ENCODE results near the gene APOBEC3B.
A peak's percentile ranks its signal among the peaks of the same experiment; 100 is the strongest.

APOBEC3B gene

DNA sequence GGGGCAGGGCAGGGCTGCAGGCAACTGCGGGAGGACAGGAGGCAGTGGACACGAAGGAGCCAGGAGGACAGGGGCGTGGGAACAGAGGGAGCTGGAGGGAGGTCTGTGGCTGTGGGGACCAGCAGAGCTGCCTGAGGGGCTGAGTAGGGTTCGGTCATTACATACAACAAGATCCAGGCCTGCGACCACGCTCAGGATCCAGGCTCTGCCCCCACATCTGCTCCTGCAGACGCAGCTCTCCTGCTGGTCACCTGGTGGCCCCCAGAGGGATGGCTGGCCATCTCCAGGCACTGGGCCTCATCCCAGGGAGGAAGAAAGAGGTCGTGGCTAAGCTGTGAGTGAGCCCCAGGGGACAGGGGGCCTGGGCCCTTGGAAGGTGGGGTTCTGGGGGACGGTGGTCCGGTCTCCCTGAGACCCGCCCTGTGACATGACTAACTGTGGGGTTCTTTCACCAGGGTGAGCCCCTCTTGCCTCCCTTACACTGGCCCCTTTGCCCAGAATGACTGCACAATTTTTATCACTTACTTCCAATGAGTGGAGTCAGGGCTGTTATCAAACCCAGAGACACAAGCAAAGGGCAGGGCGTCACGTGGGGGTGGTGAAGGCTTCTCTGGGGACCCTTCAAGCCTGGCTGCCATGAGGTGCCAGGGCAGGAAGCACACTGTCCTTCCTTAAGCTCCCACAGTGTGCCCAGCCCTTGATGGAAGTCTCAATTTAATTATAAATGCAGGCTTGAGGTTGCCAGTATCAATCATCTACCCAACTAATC is 31.4 kb upstream of the APOBEC3B start:
- Histone ChIP-seq H3K36me3 (ENCODE audit: control insufficient read depth in 1 of 2, insufficient read depth in 2 of 2, low read length in 2 of 2) (no peaks in the 10 kb centered on the region), H3K9ac (ENCODE audit: low read depth in 1 of 2, low read length in 2 of 2) (no peak overlapping the region), H3K27me3 (ENCODE audit: control insufficient read depth in 1 of 2, insufficient read depth in 2 of 2, low read length in 2 of 2) (peaks cover 4 to 6% of the 10 kb centered on the region in 2 donors), H3K4me3 (ENCODE audit: low read depth in 1 of 2, low read length in 2 of 2) (no peak overlapping the region), H3K4me1 (ENCODE audit: control insufficient read depth in 1 of 2, insufficient read depth in 2 of 2, low read length in 2 of 2) (peaks cover 18 to 28% of the 10 kb centered on the region in 2 donors), H3K27ac (ENCODE audit: low read depth, low read length) (no peak overlapping the region), H3K9me3 (ENCODE audit: control insufficient read depth in 1 of 2, low read length in 2 of 2) (no peaks in the 10 kb centered on the region)

DNA sequence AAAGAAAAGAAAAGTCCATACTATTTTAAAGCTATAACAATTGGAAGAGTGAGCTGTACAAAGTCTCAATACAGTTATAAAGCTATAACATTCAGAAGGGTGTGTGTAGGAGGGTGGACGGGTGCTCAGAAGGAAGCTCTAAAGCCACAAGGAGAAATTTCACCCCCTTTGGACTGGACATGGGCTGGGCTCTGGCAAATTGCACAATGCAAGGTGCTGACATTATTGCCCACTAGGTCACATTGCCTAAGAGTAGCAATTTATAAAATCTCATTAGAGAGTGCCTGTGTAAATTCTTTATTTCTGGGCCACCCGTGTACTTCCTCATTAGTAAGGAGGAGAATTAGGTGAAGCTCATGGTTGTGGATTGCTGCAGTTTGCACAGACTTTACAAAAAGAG is 30.4 kb upstream of the APOBEC3B start:
- H3K27ac ChIP-seq (ENCODE audit: low read depth, low read length) = no peak overlapping the region

DNA sequence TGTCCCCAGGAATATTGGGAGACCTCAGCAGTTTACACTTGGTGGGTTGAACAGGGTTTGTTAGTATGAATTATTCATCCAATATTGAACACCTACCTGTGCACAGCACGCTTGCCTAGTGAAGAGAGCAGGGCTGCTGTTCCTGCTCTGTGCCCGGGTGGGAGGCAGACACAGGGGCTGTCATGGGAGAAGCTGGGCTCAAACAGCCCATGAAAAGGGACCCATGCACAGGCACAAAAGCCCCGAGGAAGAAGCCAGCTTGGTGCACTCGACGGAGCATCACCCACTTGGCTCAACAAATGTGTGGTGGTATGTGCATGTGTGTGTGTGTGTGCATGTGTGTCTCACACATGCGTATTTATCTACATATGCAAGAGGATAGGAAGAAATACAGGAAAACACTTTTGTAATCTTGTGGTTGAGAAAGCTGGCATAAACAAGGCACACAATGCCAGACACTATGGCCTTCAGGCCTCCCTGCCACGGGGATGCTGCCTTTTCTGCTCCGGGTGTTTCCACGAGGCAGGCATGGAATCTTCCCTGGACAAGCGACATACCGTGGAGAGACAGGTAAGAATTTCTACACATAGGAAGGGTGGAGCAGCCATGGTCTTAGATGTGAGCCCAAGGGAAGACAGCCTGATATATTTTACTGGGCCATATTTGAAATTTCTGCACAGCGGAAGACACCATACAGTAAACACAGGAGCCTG is 29.7 kb upstream of the APOBEC3B start:
- H3K27me3 ChIP-seq (ENCODE audit: control insufficient read depth in 1 of 2, insufficient read depth in 2 of 2, low read length in 2 of 2) = peaks cover 0 to 5% of the 10 kb centered on the region in 2 donors

More for the DNA sequence above, 30.4 kb upstream of the APOBEC3B start:
- peaks cover 18 to 26% of the 10 kb centered on the region in 2 donors for H3K4me1 ChIP-seq (ENCODE audit: control insufficient read depth in 1 of 2, insufficient read depth in 2 of 2, low read length in 2 of 2)
- H3K36me3 ChIP-seq (ENCODE audit: control insufficient read depth in 1 of 2, insufficient read depth in 2 of 2, low read length in 2 of 2) = no peaks in the 10 kb centered on the region
- H3K9me3 ChIP-seq (ENCODE audit: control insufficient read depth in 1 of 2, low read length in 2 of 2) = no peaks in the 10 kb centered on the region
- no peak overlapping the region for H3K9ac ChIP-seq (ENCODE audit: low read depth in 1 of 2, low read length in 2 of 2)
- H3K27me3 ChIP-seq (ENCODE audit: control insufficient read depth in 1 of 2, insufficient read depth in 2 of 2, low read length in 2 of 2) = peaks cover under 1 to 6% of the 10 kb centered on the region in 2 donors
- H3K4me3 ChIP-seq (ENCODE audit: low read depth in 1 of 2, low read length in 2 of 2) = no peak overlapping the region

DNA sequence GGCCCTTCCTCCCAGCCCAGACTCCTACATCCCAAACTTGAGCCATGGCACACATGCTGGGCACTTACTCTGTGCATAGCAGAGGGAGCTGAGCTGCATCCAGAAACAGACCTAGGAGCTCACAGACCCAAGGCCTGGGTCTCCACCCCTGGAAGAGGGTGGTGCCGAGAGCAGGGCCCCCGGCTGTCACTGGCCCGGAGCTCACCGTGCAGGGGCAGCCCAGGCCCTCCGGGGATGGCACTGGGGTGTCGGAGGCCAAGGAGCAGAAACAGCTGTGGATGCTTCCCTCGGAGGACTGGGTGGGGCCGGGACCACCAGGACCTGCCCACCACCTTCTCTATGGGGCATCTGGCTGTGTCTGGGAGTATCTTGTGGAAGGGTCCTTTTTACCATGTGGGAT is 29.1 kb upstream of the APOBEC3B start:
- Histone ChIP-seq H3K9me3 (ENCODE audit: control insufficient read depth in 1 of 2, low read length in 2 of 2) (no peaks in the 10 kb centered on the region), H3K4me3 (ENCODE audit: low read depth in 1 of 2, low read length in 2 of 2) (no peak overlapping the region), H3K27ac (ENCODE audit: low read depth, low read length) (no peak overlapping the region), H3K4me1 (ENCODE audit: control insufficient read depth in 1 of 2, insufficient read depth in 2 of 2, low read length in 2 of 2) (peaks cover 24 to 37% of the 10 kb centered on the region in 2 donors), H3K27me3 (ENCODE audit: control insufficient read depth in 1 of 2, insufficient read depth in 2 of 2, low read length in 2 of 2) (no peaks in the 10 kb centered on the region), H3K9ac (ENCODE audit: low read depth in 1 of 2, low read length in 2 of 2) (no peak overlapping the region), H3K36me3 (ENCODE audit: control insufficient read depth in 1 of 2, insufficient read depth in 2 of 2, low read length in 2 of 2) (no peaks in the 10 kb centered on the region)

More for the DNA sequence above, 29.7 kb upstream of the APOBEC3B start:
- Histone ChIP-seq H3K4me3 (ENCODE audit: low read depth in 1 of 2, low read length in 2 of 2) (no peak overlapping the region), H3K4me1 (ENCODE audit: control insufficient read depth in 1 of 2, insufficient read depth in 2 of 2, low read length in 2 of 2) (peaks cover 22 to 32% of the 10 kb centered on the region in 2 donors), H3K9me3 (ENCODE audit: control insufficient read depth in 1 of 2, low read length in 2 of 2) (no peaks in the 10 kb centered on the region), H3K9ac (ENCODE audit: low read depth in 1 of 2, low read length in 2 of 2) (no peak overlapping the region), H3K27ac (ENCODE audit: low read depth, low read length) (no peak overlapping the region), H3K36me3 (ENCODE audit: control insufficient read depth in 1 of 2, insufficient read depth in 2 of 2, low read length in 2 of 2) (no peaks in the 10 kb centered on the region)

DNA sequence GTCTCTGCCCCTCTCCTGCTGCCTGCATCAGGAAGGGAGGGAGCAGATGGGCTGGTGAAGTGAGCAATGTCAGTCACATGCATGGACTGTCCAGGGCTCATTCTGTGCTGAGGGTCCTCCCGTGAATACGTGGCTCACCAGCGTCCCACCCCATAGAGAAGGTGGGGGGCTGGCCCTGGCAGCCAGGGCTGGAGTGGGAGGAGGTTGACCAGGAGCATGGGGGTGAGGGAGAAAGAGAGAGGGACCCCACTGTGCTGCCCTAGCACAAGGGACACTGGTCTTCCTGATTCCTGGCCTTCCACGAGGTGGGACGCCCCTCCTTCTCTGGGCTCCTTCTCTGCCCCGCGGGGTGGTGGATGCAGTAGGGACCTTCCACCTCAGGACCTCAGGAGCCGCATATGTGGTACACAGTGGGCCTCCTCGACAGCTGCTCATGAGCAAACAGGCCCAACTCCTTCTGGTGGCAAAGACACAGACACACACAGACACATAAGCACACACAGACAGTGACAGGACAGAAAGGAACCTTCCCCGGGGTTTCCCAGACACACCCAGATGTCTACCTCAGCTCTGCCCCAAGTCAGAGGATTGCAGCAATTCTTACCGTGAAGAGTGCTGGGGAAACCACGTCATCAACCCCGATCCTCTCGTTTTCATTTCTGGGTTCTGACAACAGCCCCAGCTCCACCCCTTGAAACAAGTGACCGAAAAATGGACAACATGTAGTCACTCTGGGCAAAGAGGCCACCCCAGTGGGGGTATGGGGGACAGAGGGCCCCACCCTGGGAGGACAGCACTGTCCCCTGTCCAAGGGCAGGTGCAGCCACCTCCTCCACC is 28.4 kb upstream of the APOBEC3B start:
- H3K27ac ChIP-seq (ENCODE audit: low read depth, low read length) = no peak overlapping the region
- peaks cover 24 to 37% of the 10 kb centered on the region in 2 donors for H3K4me1 ChIP-seq (ENCODE audit: control insufficient read depth in 1 of 2, insufficient read depth in 2 of 2, low read length in 2 of 2)

DNA sequence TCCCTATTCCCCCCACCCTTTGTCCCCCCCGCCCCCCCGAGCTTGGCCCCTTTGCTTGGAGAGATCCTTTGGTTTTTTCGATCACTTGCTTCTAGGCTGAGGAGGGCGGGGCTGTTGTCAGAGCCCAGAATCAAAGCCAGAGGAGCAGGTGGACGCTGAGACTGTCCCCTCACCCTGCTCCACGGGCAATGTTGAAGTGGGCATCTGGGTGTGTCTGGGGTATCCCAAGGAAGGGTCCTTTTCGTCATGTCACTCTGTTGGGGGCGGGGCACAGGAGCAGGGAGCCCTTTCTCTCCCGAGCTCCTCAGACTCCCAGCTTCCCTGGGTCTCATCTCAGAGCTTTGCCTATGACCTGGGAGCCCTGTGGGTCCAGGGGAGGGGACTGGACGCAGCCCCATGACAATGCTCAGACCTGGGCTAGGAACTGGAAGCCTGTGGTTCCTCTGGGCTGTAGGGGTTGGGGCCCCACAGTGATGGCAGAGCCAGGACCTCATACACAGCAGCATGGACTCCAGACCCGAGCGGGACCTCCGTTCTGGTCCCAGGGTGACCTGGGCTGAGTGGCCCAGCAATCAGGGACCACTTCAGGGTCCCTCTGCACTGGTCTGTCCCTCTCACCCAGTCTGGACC is 27.6 kb upstream of the APOBEC3B start:
- H3K36me3 ChIP-seq (ENCODE audit: control insufficient read depth in 1 of 2, insufficient read depth in 2 of 2, low read length in 2 of 2) = no peaks in the 10 kb centered on the region
- H3K9ac ChIP-seq (ENCODE audit: low read depth in 1 of 2, low read length in 2 of 2) = no peak overlapping the region
- H3K4me3 ChIP-seq (ENCODE audit: low read depth in 1 of 2, low read length in 2 of 2) = no peak overlapping the region
- no peaks in the 10 kb centered on the region for H3K9me3 ChIP-seq (ENCODE audit: control insufficient read depth in 1 of 2, low read length in 2 of 2)
- no peaks in the 10 kb centered on the region for H3K27me3 ChIP-seq (ENCODE audit: control insufficient read depth in 1 of 2, insufficient read depth in 2 of 2, low read length in 2 of 2)
- no peak overlapping the region for H3K27ac ChIP-seq (ENCODE audit: low read depth, low read length)
- peaks cover 24 to 37% of the 10 kb centered on the region in 2 donors for H3K4me1 ChIP-seq (ENCODE audit: control insufficient read depth in 1 of 2, insufficient read depth in 2 of 2, low read length in 2 of 2)

More for the DNA sequence above, 28.4 kb upstream of the APOBEC3B start:
- Histone ChIP-seq H3K4me3 (ENCODE audit: low read depth in 1 of 2, low read length in 2 of 2) (peak overlapping the region in 1 of 2 donors; percentile 36), H3K9ac (ENCODE audit: low read depth in 1 of 2, low read length in 2 of 2) (peak overlapping the region in 1 of 2 donors; percentile 25), H3K27me3 (ENCODE audit: control insufficient read depth in 1 of 2, insufficient read depth in 2 of 2, low read length in 2 of 2) (no peaks in the 10 kb centered on the region), H3K36me3 (ENCODE audit: control insufficient read depth in 1 of 2, insufficient read depth in 2 of 2, low read length in 2 of 2) (no peaks in the 10 kb centered on the region), H3K9me3 (ENCODE audit: control insufficient read depth in 1 of 2, low read length in 2 of 2) (no peaks in the 10 kb centered on the region)

DNA sequence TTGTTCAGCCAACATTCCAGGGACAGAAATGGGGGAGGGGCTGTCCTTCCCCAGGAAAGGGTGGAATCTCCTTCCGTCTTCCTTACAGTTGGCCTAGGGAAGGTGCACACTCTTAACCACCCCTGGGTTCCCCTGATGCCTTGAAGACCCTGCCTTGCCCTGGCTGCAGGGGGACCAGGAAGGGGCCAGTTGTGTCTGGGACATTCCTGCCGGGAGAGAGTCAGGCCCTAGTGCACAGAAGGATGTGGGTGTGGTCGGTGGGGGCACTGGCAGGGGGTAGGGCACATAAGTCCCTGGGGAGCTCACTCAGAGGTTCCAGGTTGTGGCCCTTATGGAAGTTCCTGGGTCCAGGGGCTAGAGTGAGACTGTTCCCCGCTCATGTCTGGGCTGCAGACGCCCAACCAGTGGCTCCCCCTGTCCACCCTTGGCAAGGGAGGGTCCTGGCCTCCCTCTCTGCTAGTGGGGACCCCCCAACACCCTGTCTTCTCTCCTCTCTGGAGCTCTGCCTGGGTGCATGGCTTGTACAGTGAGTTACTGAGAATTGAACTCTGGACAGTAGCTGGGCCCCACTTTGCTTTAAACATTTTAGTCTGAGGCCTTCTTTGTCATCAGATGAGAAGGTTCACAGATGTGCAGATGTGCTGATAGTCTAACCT is 26.8 kb upstream of the APOBEC3B start:
- Histone ChIP-seq H3K27ac (ENCODE audit: low read depth, low read length) (no peak overlapping the region), H3K4me3 (ENCODE audit: low read depth in 1 of 2, low read length in 2 of 2) (no peak overlapping the region), H3K9ac (ENCODE audit: low read depth in 1 of 2, low read length in 2 of 2) (no peak overlapping the region), H3K27me3 (ENCODE audit: control insufficient read depth in 1 of 2, insufficient read depth in 2 of 2, low read length in 2 of 2) (no peaks in the 10 kb centered on the region), H3K36me3 (ENCODE audit: control insufficient read depth in 1 of 2, insufficient read depth in 2 of 2, low read length in 2 of 2) (no peaks in the 10 kb centered on the region), H3K9me3 (ENCODE audit: control insufficient read depth in 1 of 2, low read length in 2 of 2) (no peaks in the 10 kb centered on the region), H3K4me1 (ENCODE audit: control insufficient read depth in 1 of 2, insufficient read depth in 2 of 2, low read length in 2 of 2) (peaks cover 24 to 37% of the 10 kb centered on the region in 2 donors)

DNA sequence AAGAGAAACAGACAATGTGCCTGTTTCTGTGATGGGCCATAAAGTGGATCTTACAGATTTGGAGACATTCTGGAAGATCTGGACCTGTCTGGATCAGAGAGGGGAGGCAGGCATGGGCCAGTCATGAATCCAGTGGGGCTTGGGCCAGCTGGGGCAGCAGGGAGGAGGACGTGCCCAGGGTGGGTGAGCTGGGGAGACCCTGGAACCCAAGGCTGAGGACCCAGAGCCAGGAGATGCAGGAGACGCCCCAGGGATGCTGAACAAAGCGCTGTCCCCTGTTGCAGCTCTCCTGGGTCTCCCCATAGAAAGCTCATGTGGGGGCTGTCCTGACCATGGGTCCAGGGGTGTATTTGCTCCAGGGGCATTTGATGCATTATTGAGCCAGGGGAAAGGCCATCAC is 26.2 kb upstream of the APOBEC3B start:
- Histone ChIP-seq H3K4me3 (ENCODE audit: low read depth in 1 of 2, low read length in 2 of 2) (no peak overlapping the region), H3K27ac (ENCODE audit: low read depth, low read length) (no peak overlapping the region), H3K9me3 (ENCODE audit: control insufficient read depth in 1 of 2, low read length in 2 of 2) (no peaks in the 10 kb centered on the region), H3K4me1 (ENCODE audit: control insufficient read depth in 1 of 2, insufficient read depth in 2 of 2, low read length in 2 of 2) (peaks cover 18 to 32% of the 10 kb centered on the region in 2 donors), H3K27me3 (ENCODE audit: control insufficient read depth in 1 of 2, insufficient read depth in 2 of 2, low read length in 2 of 2) (no peaks in the 10 kb centered on the region), H3K36me3 (ENCODE audit: control insufficient read depth in 1 of 2, insufficient read depth in 2 of 2, low read length in 2 of 2) (no peaks in the 10 kb centered on the region), H3K9ac (ENCODE audit: low read depth in 1 of 2, low read length in 2 of 2) (no peak overlapping the region)

DNA sequence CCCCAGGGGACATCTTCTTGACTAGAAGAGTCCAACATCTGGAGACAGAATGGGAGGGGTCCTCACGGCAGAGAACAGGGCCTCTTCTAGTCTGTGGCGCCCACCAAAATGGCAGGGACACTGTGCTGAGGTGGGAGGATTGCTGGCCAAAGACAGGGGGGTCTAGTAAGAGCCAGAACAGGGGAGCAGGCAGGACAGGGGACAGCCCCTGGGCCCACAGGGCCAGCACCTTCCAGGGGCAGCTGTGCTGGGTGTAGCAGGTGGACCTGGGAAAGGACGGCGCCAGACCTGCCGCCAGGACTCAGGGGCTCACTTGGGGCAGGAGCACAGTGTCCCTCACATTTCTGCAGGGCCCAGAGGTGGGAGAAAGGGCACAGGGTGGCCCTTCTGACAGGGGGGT is 25.6 kb upstream of the APOBEC3B start:
- Histone ChIP-seq H3K9me3 (ENCODE audit: control insufficient read depth in 1 of 2, low read length in 2 of 2) (no peaks in the 10 kb centered on the region), H3K27ac (ENCODE audit: low read depth, low read length) (no peak overlapping the region), H3K27me3 (ENCODE audit: control insufficient read depth in 1 of 2, insufficient read depth in 2 of 2, low read length in 2 of 2) (no peaks in the 10 kb centered on the region), H3K4me1 (ENCODE audit: control insufficient read depth in 1 of 2, insufficient read depth in 2 of 2, low read length in 2 of 2) (peaks cover 16 to 27% of the 10 kb centered on the region in 2 donors), H3K36me3 (ENCODE audit: control insufficient read depth in 1 of 2, insufficient read depth in 2 of 2, low read length in 2 of 2) (no peaks in the 10 kb centered on the region), H3K9ac (ENCODE audit: low read depth in 1 of 2, low read length in 2 of 2) (no peak overlapping the region), H3K4me3 (ENCODE audit: low read depth in 1 of 2, low read length in 2 of 2) (no peak overlapping the region)
